Measurements from ENCODE around the gene SPO11.

Gene SPO11

DNA sequence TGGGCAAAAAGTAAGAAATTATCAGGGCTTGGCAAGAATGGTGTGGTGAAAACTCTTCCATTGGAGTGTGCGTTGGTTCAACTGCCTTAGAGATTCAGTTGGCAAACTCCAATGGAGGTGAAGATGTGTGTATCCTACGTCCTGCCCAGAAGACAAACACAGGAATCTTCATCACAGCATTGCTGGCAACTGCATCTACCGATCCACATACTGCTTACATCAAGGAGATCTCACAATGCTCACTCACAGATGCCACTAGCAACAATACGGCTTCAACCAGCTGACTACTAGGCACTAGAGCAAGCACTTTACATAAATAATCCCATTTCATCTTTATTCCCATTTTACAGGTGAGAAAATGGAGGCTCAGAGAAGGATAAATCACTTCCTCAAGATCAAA lies 10.0 kb upstream of the SPO11 start:
- ChIA-PET CTCF (no interaction called here), POLR2A (no interaction called here)
- TF ChIP-seq HDGF (IDR thresholded peaks at IDR 0.05; ENCODE audit: borderline replicate concordance) (no peak), FOXK2 (IDR thresholded peaks at IDR 0.05) (no peak), FOXA1 (IDR thresholded peaks at IDR 0.05) (no peak), NFRKB (IDR thresholded peaks at IDR 0.05) (no peak), FOXM1 (IDR thresholded peaks at IDR 0.05; ENCODE audit: borderline replicate concordance) (no peak), ELF4 (IDR thresholded peaks at IDR 0.05) (no peak)
- no peak for DNase-seq (ENCODE audit: extremely low spot score)

DNA sequence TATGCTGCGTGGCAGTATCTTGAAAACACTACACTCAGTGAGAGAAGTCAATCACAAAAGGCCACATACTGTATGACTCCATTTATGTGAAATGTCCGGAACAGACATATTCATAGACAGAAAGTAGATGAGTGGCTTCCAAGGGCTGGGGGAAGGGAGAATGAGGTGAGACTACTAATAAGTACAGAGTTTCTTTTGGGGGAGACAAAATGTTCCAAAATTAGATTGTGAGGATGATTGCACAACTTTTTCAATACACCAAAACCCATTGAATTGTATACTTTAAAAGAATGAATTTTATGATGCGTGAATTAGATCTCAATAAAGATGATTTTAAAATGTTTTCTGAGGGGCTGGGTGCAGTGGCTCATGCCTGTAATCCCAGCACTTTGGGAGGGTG lies 9.2 kb upstream of the SPO11 start:
- TF ChIP-seq FOXA1 (IDR thresholded peaks at IDR 0.05): no peak
- ChIA-PET CTCF (no interaction called here), POLR2A (no interaction called here)

DNA sequence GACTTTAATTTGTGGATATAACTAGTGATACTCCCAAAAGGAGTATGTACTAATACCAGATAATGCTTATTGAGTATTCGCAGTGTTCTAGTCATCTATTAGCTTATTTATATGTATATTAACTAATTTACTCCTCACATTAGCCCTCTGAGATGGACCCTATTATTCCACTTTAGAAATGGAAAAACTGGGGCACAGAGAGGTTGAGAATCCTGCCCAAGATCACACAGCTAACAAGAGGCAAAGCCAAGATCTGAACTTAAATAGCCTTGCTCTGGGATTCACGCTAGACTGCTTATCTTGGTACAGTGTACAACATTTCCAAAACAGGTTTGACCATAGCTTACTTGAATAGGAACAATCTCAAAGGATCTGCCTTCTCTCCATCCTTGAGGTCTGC lies 8.5 kb upstream of the SPO11 start:
- no peak for TF ChIP-seq SP1 (IDR thresholded peaks at IDR 0.05)
- TF ChIP-seq, protein P1, sequence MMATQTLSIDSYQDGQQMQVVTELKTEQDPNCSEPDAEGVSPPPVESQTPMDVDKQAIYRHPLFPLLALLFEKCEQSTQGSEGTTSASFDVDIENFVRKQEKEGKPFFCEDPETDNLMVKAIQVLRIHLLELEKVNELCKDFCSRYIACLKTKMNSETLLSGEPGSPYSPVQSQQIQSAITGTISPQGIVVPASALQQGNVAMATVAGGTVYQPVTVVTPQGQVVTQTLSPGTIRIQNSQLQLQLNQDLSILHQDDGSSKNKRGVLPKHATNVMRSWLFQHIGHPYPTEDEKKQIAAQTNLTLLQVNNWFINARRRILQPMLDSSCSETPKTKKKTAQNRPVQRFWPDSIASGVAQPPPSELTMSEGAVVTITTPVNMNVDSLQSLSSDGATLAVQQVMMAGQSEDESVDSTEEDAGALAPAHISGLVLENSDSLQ (IDR thresholded peaks at IDR 0.05): no peak
- TF ChIP-seq ELF4 (IDR thresholded peaks at IDR 0.05): no peak
- no peak for TF ChIP-seq ARNT (IDR thresholded peaks at IDR 0.05)
- TF ChIP-seq BHLHE40 (IDR thresholded peaks at IDR 0.05; ENCODE audit: borderline replicate concordance): no peak
- TF ChIP-seq HDGF (IDR thresholded peaks at IDR 0.05; ENCODE audit: borderline replicate concordance): no peak
- TF ChIP-seq ZNF384 (IDR thresholded peaks at IDR 0.05): no peak
- no peak for TF ChIP-seq TARDBP (IDR thresholded peaks at IDR 0.05)
- TF ChIP-seq SUZ12 (IDR thresholded peaks at IDR 0.05): no peak
- TF ChIP-seq FOXM1 (IDR thresholded peaks at IDR 0.05; ENCODE audit: borderline replicate concordance): no peak
- TF ChIP-seq L3MBTL2 (conservative IDR thresholded peaks at IDR 0.05): no peak
- TF ChIP-seq FOXK2 (IDR thresholded peaks at IDR 0.05): no peak
- no peak for TF ChIP-seq NFRKB (IDR thresholded peaks at IDR 0.05)
- no peak for TF ChIP-seq LEF1 (IDR thresholded peaks at IDR 0.05; ENCODE audit: borderline replicate concordance)
- DNase-seq (ENCODE audit: extremely low spot score): no peak
- ChIA-PET CTCF (no interaction called here), POLR2A (no interaction called here)

More for the DNA sequence above, 9.2 kb upstream of the SPO11 start:
- no peak for DNase-seq (ENCODE audit: extremely low spot score)

DNA sequence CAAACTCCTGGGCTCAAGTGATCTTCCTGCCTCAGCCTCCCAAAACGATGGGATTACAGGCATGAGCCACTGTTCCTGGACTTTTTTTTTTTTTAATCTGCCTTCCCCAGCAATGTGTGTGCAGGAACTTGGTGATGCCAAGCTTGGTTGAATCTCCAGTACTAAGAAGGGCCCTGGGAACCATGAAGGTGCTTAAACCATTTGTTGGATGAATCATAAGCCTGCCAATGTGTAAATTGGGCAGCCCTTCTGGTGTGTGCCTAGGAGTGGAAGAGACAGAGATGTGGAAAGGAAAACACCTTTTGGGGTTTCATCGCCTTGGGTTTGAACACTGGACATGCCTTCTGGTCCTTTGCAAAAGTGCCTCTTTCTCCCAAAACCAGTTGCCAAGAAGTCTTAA lies 7.1 kb upstream of the SPO11 start:
- POLR2A ChIA-PET: no interaction called here
- no peak for DNase-seq (ENCODE audit: extremely low spot score)
- CTCF ChIA-PET: interaction anchor here (0.6 kb wide), 2 partner anchors 24 to 58 kb away, joined by 4 read pairs; no protein-coding TSS in a partner anchor
- TF ChIP-seq HDGF (IDR thresholded peaks at IDR 0.05; ENCODE audit: borderline replicate concordance): no peak
- TF ChIP-seq FOXA1 (IDR thresholded peaks at IDR 0.05): no peak
- TF ChIP-seq BHLHE40 (IDR thresholded peaks at IDR 0.05; ENCODE audit: borderline replicate concordance): no peak
- no peak for TF ChIP-seq FOXM1 (IDR thresholded peaks at IDR 0.05; ENCODE audit: borderline replicate concordance)
- TF ChIP-seq TARDBP (IDR thresholded peaks at IDR 0.05): no peak
- no peak for TF ChIP-seq NFRKB (IDR thresholded peaks at IDR 0.05)
- TF ChIP-seq CTBP1 (IDR thresholded peaks at IDR 0.05; ENCODE audit: borderline replicate concordance): no peak
- TF ChIP-seq, protein P1 (IDR thresholded peaks at IDR 0.05): no peak
- TF ChIP-seq L3MBTL2 (conservative IDR thresholded peaks at IDR 0.05): no peak
- no peak for TF ChIP-seq ARNT (IDR thresholded peaks at IDR 0.05)
- no peak for TF ChIP-seq ELF4 (IDR thresholded peaks at IDR 0.05)
- no peak for TF ChIP-seq ZNF384 (IDR thresholded peaks at IDR 0.05)
- no peak for TF ChIP-seq SUZ12 (IDR thresholded peaks at IDR 0.05)
- no peak for TF ChIP-seq LEF1 (IDR thresholded peaks at IDR 0.05; ENCODE audit: borderline replicate concordance)
- TF ChIP-seq SP1 (IDR thresholded peaks at IDR 0.05): no peak
- no peak for TF ChIP-seq FOXK2 (IDR thresholded peaks at IDR 0.05)

DNA sequence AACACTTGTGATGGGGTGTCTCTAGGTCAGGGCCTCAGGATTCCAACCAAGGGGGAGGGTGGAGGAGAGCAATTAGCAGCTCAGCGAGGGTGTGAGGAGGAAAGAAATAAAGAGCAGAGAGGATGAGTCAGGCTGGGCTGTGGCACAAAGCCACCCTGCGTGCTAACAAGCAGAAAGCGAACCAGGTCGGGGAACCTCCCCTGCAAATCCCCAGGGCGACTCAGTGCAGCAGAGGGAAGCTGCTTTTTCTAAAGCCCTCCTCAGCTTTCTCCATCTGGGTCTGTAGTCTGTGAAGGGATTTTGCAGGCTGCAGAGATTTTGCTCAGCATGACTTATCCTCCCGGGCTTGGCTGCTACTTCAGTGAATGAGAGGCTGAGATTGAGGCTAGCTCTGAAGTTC lies 6.6 kb upstream of the SPO11 start:
- ChIA-PET POLR2A (no interaction called here), CTCF (interaction anchor here (0.6 kb wide), 1 partner anchor 24 kb away, joined by 4 read pairs; no protein-coding TSS in a partner anchor)
- no peak for TF ChIP-seq ARNT (IDR thresholded peaks at IDR 0.05)
- no peak for TF ChIP-seq TARDBP (IDR thresholded peaks at IDR 0.05)
- no peak for DNase-seq (ENCODE audit: extremely low spot score)

DNA sequence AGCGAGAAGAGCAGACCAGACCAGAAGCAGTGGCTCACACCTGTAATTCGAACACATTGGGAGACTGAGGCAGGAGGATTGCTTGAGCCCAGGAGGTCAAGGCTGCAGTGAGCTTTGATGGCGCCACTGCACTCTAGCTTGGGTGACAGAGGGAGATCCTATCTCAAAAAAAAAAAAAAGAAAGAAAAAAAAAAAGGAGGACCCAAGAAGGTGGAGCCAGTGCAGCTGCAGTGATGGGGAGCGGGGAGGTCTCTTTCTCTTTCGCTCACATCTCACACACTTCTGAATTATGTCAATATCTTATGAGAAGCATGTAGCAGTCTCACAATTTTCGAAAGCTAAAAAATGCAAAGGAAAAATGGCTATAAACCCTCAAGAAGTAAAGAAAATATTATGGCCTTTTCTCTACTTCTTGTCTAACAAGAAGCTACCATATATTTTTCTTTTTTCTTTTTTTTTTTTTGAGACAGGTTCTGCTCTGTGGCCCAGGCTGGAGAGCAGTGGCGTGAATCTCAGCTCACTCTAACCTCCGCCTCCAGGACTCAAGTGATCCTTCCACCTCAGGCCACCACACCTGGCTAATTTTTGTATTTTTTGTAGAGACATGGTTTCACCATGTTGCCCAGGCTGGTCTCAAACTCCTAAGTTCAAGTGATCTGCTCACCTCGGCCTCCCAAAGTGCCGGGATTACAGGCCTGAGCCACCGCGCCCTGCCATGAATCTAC lies 3.8 kb upstream of the SPO11 start:
- ChIA-PET CTCF (no interaction called here), POLR2A (no interaction called here)
- no peak for TF ChIP-seq TARDBP (IDR thresholded peaks at IDR 0.05)
- no peak for TF ChIP-seq L3MBTL2 (conservative IDR thresholded peaks at IDR 0.05)
- TF ChIP-seq ZNF384 (IDR thresholded peaks at IDR 0.05): no peak
- TF ChIP-seq BHLHE40 (IDR thresholded peaks at IDR 0.05; ENCODE audit: borderline replicate concordance): no peak
- TF ChIP-seq, protein P1 (IDR thresholded peaks at IDR 0.05): no peak
- no peak for TF ChIP-seq FOXK2 (IDR thresholded peaks at IDR 0.05)
- TF ChIP-seq FOXM1 (IDR thresholded peaks at IDR 0.05; ENCODE audit: borderline replicate concordance): no peak
- no peak for TF ChIP-seq SP1 (IDR thresholded peaks at IDR 0.05)
- TF ChIP-seq FOXA1 (IDR thresholded peaks at IDR 0.05): no peak
- no peak for TF ChIP-seq ARNT (IDR thresholded peaks at IDR 0.05)
- TF ChIP-seq ELF4 (IDR thresholded peaks at IDR 0.05): no peak
- no peak for TF ChIP-seq NFRKB (IDR thresholded peaks at IDR 0.05)
- no peak for TF ChIP-seq CTBP1 (IDR thresholded peaks at IDR 0.05; ENCODE audit: borderline replicate concordance)
- no peak for TF ChIP-seq HDGF (IDR thresholded peaks at IDR 0.05; ENCODE audit: borderline replicate concordance)
- TF ChIP-seq LEF1 (IDR thresholded peaks at IDR 0.05; ENCODE audit: borderline replicate concordance): no peak
- TF ChIP-seq SUZ12 (IDR thresholded peaks at IDR 0.05): no peak
- DNase-seq (ENCODE audit: extremely low spot score): no peak

All from HEK293T (cell line).